ENCODE data around the gene EPN1. TPM values are rescaled to one million over a fixed set of nuclear protein-coding genes. Genes with fewer than 3 reads are reported as not detected.

EPN1 gene
- total RNA-seq, 1 experiment from 2014 or later: 197 TPM

- Mint-ChIP-seq H3K4me1 (ENCODE audit: low read depth, unreplicated experiment) (peaks cover 39% of the 10 kb centered on the region), H3K4me3 (ENCODE audit: unreplicated experiment) (peak overlapping the region; percentile 86), H3K27ac (ENCODE audit: unreplicated experiment) (peak overlapping the region; percentile 95), H3K9me3 (ENCODE audit: unreplicated experiment) (no peaks in the 10 kb centered on the region), H3K36me3 (ENCODE audit: insufficient read depth, unreplicated experiment) (peaks cover 93% of the 10 kb centered on the region), H3K27me3 (ENCODE audit: insufficient read depth, unreplicated experiment) (no peaks in the 10 kb centered on the region)
- H3K27me3 ChIP-seq (replicated peaks; ENCODE audit: control insufficient read depth, insufficient read depth, low read length): no peaks in the 10 kb centered on the region
- ChIA-PET POLR2A (interaction anchor here (0.6 to 1.9 kb wide), 3 partner anchors 13 to 661 kb away, joined by 3 to 14 read pairs (median 8); partner anchors contain the start of gene U2AF2), CTCF (interaction anchor here (0.6 to 1.9 kb wide), 4 partner anchors 12 to 476 kb away, joined by 3 to 11 read pairs (median 5); partner anchors contain the start of gene U2AF2)
- peak overlapping the region; percentile 84 for H3K4me3 ChIP-seq (ENCODE audit: low read depth, low read length)
- DNase-seq: peak in 1 of 2 experiments; percentile 51
- 0 out of 2 replicates have a peak, but pooled peaks cover 2% of the 10 kb centered on the region for H3K36me3 ChIP-seq (ENCODE audit: control insufficient read depth, insufficient read depth, low read length)
- H3K9me3 ChIP-seq: no peaks in the 10 kb centered on the region
- intact Hi-C loops (cut with micrococcal nuclease; ENCODE audit: unreplicated experiment): loop anchor here (2.0 kb wide), 1 partner anchor 13 kb away; the partner anchor contains the start of gene U2AF2
- BruUV-seq (replicated peaks): no TSS peak
- H3K4me1 ChIP-seq: peaks cover 9% of the 10 kb centered on the region; the same call in 1 of the 2 replicates
- TF ChIP-seq, protein P1, sequence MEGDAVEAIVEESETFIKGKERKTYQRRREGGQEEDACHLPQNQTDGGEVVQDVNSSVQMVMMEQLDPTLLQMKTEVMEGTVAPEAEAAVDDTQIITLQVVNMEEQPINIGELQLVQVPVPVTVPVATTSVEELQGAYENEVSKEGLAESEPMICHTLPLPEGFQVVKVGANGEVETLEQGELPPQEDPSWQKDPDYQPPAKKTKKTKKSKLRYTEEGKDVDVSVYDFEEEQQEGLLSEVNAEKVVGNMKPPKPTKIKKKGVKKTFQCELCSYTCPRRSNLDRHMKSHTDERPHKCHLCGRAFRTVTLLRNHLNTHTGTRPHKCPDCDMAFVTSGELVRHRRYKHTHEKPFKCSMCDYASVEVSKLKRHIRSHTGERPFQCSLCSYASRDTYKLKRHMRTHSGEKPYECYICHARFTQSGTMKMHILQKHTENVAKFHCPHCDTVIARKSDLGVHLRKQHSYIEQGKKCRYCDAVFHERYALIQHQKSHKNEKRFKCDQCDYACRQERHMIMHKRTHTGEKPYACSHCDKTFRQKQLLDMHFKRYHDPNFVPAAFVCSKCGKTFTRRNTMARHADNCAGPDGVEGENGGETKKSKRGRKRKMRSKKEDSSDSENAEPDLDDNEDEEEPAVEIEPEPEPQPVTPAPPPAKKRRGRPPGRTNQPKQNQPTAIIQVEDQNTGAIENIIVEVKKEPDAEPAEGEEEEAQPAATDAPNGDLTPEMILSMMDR (IDR thresholded peaks at IDR 0.05; ENCODE audit: insufficient read depth in 1 of 2, low read depth in 1 of 2, low read length in 1 of 2, severe bottlenecking in 1 of 2, unreplicated experiment in 1 of 2): no peak
Observed at GRCh38 chr19:55641426-55642152, 33.4 kb upstream of the EPN1 start.

GRCh38 chr19:55642153-55643002, 32.6 kb upstream of the EPN1 start:
- H3K4me1 ChIP-seq: peaks cover 9% of the 10 kb centered on the region; the same call in 1 of the 2 replicates

More at GRCh38 chr19:55642153-55643002, 32.6 kb upstream of the EPN1 start:
- POLR2A ChIA-PET: interaction anchor here (0.5 to 1.9 kb wide), 4 partner anchors 8 to 486 kb away, joined by 5 to 14 read pairs (median 6); partner anchors contain the start of gene U2AF2
- Histone ChIP-seq H3K4me3 (ENCODE audit: low read depth, low read length) (peak overlapping the region; percentile 84), H3K27me3 (replicated peaks; ENCODE audit: control insufficient read depth, insufficient read depth, low read length) (no peaks in the 10 kb centered on the region), H3K9me3 (no peaks in the 10 kb centered on the region), H3K36me3 (ENCODE audit: control insufficient read depth, insufficient read depth, low read length) (0 out of 2 replicates have a peak, but pooled peaks cover 2% of the 10 kb centered on the region)
- Mint-ChIP-seq H3K36me3 (ENCODE audit: insufficient read depth, unreplicated experiment) (peaks cover 93% of the 10 kb centered on the region), H3K4me3 (ENCODE audit: unreplicated experiment) (peak overlapping the region; percentile 86), H3K9me3 (ENCODE audit: unreplicated experiment) (no peaks in the 10 kb centered on the region), H3K27me3 (ENCODE audit: insufficient read depth, unreplicated experiment) (no peaks in the 10 kb centered on the region), H3K27ac (ENCODE audit: unreplicated experiment) (peak overlapping the region; percentile 95), H3K4me1 (ENCODE audit: low read depth, unreplicated experiment) (peaks cover 37% of the 10 kb centered on the region)
- CTCF ChIA-PET: interaction anchor here (0.6 to 1.9 kb wide), 5 partner anchors 8 to 542 kb away, joined by 3 to 11 read pairs (median 4); partner anchors contain the start of gene U2AF2
- BruUV-seq (replicated peaks): no TSS peak
- peak; percentile 47 to 53 for DNase-seq
- intact Hi-C loops (cut with micrococcal nuclease; ENCODE audit: unreplicated experiment): no loop called here
- TF ChIP-seq, protein P1 (IDR thresholded peaks at IDR 0.05; ENCODE audit: insufficient read depth in 1 of 2, low read depth in 1 of 2, low read length in 1 of 2, severe bottlenecking in 1 of 2, unreplicated experiment in 1 of 2): no peak

Measured in Caco-2 (cell line).